ENCODE measurements around the gene ADPRHL1.
A peak's percentile ranks its signal among the peaks of the same experiment; 100 is the strongest.

ADPRHL1 gene

GRCh38 chr13:113432506-113433270 lies 20.6 kb downstream of the ADPRHL1 start:
- no peak for DNase-seq (ENCODE audit: low spot score)

GRCh38 chr13:113431171-113431570 lies 22.1 kb downstream of the ADPRHL1 start:
- peak; percentile 65 for DNase-seq (ENCODE audit: low spot score)

- no peak for DNase-seq (ENCODE audit: low spot score)
Measured at GRCh38 chr13:113430378-113431110, 22.7 kb downstream of the ADPRHL1 start.

DNA sequence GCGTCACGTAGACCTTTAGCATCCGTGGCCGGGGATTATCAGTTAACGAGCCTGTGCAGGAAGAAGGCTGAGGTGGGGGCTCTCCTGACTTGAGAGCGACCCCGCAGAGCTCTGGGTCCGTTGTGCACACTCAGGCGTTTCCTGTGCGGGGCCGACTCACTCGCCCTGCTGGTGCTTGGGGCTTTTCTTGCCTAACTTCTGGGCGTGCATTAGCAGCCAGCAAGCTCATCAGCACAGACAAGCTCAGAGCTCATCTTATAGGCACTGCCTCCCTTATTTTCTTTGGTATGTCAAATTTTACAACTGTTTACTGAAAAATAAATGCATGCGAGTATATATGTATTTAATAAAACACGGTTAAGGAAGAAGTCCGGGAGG lies 23.7 kb downstream of the ADPRHL1 start:
- DNase-seq (ENCODE audit: low spot score): no peak

DNA sequence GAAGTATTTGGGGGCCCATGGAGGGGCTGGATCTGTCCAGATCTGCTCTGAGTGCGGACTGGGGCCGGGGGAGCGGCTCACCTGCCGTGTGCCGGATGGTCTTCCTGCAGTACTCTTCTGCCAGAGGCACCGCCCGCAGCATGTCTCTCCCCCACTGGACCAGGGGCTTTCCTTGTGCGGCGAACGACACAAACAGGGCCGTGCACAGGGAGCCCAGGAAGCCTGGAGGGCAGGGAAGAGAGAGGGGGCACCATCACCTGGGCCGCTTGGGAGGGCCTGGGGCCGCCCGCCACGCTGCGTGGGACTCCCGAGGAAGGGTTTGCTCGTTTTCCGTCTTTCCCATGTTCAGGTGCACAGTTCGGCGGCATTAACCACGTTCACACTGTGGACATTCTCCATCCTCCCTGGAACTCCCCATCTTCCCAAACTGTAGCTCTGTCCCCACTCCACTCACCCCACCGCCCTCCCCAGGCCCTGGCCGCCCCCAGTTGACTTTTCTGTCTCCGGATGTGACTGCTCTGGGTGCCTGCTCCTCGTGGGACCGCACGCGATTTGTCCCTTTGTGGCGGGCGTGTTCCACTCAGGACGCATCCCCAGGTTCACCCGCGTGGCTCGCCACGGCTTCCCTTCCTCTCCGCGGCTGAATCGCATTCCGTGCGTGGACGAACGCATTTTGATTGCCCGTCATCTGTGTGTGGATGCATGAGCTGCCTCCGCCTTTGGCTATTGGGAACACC lies 24.2 kb downstream of the ADPRHL1 start:
- DNase-seq (ENCODE audit: low spot score): no peak

- no peak for DNase-seq (ENCODE audit: low spot score)
Measured at GRCh38 chr13:113428469-113428865, 24.8 kb downstream of the ADPRHL1 start.

GRCh38 chr13:113427562-113428468 lies 25.5 kb downstream of the ADPRHL1 start:
- no peak for DNase-seq (ENCODE audit: low spot score)

DNA sequence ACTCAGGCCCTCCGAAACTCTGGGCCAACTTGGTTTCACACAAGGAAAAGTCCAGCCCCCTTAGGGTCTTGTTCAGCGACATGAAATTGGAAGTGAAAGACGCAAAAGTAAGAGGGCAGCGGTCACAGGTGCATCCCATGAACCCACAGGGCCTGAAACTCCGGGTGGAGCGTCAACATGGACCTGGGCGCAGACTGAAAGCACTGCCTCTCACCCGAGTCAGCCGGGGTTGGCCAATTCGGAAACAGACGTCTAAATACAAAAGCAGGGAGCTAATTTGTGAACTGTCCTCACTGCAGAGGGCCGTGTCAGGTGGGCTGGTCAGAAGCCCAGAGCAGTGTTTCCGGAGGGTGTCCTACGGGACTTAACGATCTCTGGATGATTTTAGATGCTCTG lies 26.7 kb downstream of the ADPRHL1 start:
- DNase-seq (ENCODE audit: low spot score): no peak

DNA sequence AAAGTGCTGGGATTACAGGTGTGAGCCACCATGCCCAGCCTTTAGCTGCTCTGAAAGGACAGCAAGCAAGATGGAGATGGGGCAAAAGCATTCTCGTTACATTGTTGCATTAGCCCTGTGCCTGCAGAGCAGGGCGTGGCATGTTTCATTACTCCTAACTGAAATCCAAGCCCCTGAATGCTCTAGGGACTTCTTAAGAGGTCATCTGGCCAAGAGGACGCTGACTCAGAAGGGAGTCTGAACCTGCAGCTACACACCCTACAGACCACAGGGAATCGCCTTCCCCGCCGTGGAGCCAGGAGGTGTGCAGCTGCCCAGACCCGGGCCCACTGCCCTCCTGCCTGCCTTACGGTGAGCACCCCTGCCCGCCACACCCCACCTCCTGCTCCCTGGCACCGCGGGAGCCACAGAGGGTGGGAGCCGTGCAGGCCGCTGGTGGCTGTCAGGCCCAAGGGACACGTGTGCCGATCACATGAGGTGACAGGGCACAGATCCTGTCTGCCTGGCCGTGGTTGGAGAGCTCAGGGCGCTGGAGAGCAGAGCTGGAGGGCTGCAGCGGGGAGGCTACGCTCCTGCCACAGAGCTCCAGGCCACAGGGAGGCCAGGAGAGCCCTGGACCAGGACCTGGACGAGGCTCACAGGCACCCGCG lies 27.2 kb downstream of the ADPRHL1 start:
- DNase-seq (ENCODE audit: low spot score): no peak

- DNase-seq (ENCODE audit: low spot score): no peak
Measured at GRCh38 chr13:113423520-113424163, 29.6 kb downstream of the ADPRHL1 start.

- no peak for DNase-seq (ENCODE audit: low spot score)
Measured at GRCh38 chr13:113422807-113423519, 30.3 kb downstream of the ADPRHL1 start.

- no peak for DNase-seq (ENCODE audit: low spot score)
Measured at GRCh38 chr13:113421673-113422270, 31.5 kb downstream of the ADPRHL1 start.

- DNase-seq (ENCODE audit: low spot score): peak; percentile 65
Measured at GRCh38 chr13:113420833-113421600, 32.3 kb downstream of the ADPRHL1 start.

DNA sequence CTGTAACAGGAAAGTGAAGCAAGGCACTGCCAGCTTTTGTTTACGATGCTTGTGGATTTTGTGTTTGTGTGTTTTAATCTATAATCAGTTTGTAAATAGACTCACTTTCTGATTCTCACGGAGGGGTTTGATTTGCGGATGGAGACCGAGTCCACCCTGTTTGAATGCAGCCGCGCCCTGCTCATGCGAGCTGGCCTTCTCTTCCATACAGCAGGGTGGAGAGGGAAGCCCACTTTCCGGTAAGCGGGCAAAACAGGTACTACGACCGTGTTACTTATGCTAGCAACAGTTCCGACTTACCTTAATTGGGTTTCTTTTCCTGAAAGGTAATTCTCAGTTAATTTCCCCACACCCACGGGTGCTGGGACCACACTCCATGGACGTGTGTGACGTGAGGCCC lies 33.1 kb downstream of the ADPRHL1 start:
- no peak for DNase-seq (ENCODE audit: low spot score)

DNA sequence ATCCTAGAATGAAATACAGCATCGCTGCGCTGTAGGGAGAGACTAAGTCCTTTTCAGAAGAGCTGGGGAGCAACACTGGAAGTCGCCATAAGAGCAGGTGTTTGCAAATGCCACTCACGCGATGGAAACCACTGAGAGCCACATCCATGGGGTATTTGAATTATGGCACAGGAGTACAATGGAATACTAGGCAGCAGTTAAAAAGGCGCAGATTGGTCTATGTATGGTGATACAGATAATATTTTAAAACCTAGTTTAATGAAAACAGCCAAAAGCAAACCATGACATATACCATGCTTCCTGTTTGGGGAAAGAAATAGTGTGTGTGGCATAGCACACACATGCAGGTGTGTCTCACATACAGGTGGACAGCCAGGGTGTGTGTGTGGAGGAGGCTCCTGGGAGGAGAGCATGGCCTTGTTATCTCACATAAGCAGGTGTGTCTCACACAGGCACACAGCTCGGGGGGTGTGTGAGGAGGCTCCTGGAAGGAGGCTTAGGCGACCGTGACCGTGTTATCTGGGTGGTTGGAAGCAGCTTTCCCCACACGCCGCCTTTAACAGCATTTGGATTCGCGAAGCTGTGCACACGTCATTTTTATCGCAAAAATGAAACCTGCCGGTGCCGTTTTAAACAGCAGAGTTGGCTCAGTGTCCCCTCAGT lies 33.6 kb downstream of the ADPRHL1 start:
- DNase-seq (ENCODE audit: low spot score): no peak

DNA sequence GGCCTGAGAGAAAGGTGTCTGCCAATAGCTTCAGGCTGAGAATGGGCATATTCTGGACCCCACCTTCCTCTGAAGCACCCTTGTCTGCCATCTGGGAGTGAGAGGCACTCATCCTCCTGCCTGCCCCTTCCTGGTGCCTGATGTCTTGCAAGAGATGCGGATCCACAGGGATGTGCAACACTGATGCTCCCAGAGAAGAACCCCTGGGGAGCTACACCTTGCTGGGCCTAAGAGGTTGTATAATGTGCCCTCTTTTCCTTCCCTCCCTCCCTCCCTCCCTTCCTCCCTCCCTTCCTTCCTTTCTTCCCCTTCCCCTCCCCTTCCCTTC lies 34.6 kb downstream of the ADPRHL1 start:
- DNase-seq (ENCODE audit: low spot score): no peak

DNA sequence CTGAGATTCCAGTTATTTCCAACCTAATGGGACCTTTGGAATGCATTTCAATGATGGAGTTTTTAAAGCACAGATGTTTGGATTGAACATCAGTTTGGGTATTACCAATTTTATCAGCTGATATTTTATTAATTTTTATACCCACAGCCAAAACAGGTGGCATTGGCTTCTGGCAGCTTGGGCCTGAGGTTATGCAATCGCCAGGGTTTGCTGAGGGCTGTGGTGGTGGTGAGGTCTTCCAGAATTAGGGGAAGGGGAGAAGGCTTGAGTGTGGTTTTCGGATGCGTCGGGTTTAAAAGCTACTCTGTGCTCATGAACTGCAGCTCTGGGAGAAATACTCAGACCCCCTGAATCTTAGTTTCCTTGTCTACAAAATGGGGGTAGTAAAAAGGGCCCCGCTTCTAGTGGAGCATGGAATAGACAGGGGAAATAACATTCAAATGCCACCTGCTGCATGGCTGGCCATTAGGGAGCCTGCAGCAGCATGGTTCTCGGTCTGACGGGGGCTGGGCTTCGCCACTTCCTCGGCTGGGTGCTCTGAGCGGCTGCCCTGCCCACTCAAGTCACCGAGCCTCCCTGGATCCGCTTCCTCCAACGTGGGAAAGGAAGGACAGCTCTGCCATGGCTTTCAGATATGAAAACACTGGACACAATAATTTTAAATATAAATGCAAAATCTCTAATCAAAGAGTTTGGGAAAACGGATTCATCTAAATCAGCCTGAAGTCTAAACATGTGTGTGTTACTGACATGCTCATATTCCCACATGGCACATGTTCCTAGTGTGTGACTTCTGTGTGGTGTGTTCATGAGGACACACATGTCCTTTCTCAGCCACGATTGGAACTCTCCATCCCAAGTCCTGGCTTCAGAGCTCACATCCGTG lies 35.2 kb downstream of the ADPRHL1 start:
- DNase-seq (ENCODE audit: low spot score): no peak
